GM19328 (cell line): ENCODE results near the gene TRIM9.
"Not testable (repeated sequence)": the region's sequence is repeated elsewhere in the genome, so short reads cannot be mapped to it uniquely, and the experiment has no call there.

Experiments used
- ATAC-seq: cut with Tn5 transposase; IDR thresholded peaks from one replicate; pipeline ENCODE4 v1.9.1; 2021; ENCODE audit warnings: mild to moderate bottlenecking, moderate library complexity; ENCODE audit not compliant: unreplicated experiment

The TRIM9 gene

DNA sequence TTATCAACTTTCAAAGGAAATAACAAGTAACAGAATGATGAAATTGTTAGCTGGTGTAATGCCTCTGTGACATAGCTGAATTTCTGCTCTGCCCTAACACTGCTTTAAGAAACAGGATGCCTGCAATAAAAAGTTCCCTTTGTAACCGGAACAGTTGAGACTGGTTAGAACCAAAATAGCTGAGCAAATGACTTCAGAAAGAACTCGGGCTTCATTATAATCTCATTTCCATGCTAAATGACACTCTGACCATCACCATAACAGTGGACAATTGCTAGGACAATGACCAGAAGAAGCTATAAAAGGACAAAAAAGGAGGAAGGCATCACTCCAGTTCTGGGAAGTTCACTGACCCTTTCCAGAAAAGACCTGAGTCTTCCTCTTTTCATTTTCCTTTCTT, 127.1 kb downstream of the TRIM9 start:
- ATAC-seq, result no peak

DNA sequence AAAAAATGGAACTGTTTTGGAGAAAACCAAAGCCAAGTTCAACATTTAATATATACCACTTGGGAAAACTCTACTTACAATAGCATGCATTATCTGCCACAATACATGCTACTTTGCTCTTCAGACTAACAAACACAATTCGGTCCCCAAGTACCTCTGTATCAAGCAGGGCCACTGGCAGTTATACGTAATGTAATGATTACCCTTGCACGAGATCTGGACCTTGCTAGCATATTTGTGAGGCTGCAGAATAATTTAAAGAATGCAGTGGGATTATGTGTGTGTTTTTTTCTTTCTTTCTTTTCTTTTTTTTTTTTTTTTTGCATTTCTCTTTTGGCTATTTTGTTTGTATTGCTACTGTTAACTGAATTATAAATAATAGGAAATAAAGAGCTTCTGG, 127.8 kb downstream of the TRIM9 start:
- no peak for ATAC-seq

DNA sequence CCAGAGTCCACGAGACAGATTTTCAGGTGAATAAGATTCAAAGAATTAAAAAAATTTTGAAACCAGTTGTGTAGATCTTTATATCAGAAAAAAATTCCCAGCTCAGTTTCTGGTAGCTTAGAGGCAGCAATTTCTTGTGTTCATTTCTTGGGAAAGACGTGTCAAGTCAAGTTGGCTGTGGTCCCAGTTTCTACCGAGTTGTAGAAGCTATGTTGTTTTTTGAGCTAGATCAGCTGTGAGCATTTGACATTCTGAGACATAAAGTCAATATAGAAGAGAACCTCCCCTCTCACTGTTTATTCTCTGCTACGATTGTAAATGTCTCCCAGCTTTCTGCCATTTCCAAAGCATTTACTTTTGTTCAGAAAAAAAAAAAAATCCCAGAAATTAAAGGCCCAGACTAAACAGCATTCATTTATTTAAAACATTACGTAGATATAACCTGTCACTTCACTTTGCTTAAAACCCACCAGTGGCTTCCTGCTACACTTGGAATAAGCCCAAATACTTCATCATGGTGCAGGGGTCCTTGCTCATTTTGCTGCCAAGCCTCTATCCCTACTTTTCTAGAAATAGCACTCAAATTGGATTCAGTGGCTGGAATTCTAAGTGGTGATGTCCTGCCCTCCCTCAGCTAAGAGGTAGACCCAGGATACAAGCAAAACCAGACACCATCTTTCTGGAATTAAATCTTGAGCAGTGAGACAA, 130.1 kb downstream of the TRIM9 start:
- no peak for ATAC-seq

DNA sequence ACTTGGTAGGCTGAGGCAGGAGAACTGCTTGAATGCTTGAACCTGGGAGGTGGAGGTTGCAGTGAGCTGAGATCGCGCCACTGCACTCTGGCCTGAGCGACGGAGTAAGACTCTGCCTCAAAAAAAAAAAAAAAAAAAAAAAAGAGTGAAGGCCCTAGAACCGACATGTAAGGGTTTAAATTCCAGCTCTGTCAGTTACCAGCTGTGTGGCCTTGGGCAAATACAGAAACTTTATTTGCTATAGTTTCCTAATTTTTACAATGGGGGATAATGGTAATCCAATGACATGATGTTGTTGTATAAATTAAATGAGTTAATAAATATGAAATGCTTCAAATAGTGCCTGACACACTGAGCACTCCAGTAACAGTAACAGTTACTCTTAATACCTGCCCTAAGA, 131.0 kb downstream of the TRIM9 start:
- no peak for ATAC-seq

DNA sequence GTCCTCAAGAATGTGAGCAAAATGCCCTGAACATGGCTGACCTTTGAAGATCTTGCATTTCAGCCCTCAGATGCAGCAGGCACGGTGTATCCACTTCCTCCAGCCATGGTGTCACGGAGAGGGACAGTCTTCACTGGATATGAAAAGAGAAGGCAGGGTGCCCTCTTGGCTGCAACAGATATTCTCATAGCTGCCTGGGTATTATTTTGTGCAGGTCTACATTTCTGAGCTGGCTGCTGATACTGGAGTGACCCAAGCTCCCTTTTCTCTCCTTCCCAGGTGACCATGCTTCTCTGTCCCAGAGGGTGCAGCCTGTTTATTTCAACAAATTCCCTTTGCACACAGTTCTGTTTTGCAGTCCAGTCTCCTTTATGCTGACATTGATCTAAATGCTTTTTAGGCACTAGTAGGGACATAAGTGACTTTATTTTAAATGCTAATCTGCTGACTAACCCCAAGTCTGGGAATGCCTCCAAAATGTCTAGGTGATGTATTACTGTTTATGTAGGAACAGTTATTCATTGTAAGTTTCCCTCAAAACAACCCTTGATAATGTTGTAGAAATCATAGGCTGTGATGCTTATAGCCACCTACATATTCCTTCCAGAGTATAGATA, 133.2 kb downstream of the TRIM9 start:
- ATAC-seq, result no peak

DNA sequence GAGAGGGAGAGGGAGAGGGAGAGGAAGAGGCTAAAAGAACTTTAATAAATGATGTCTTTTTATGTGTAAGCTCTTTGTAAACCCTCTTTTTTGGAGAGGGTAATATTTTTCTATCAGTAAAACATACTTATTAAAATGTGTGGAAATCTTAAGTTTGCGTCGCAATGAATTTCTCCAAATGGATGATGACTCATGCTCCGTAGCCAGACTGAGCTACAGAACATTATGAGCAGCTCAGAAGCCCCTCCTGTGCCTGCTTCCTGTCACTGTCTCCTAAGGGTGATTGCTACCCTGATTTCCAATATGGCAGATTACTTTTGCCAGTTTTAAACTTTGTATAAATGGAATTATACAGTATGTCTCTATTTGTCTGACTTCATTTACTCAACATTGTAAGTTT, 137.6 kb downstream of the TRIM9 start:
- no peak for ATAC-seq

DNA sequence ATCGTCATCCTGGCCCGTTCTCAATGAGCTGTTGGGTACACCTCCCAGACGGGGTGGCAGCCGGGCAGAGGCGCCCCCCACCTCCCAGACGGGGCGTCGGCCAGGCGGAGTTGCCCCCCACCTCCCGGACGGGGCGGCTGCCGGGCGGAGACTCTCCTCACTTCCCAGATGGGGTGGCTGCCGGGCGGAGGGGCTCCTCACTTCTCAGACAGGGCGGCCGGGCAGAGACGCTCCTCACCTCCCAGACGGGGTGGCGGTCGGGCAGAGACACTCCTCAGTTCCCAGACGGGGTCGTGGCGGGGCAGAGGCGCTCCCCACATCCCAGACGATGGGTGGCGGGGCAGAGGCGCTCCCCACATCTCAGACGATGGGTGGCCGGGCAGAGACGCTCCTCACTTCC, 138.5 kb downstream of the TRIM9 start:
- not testable (repeated sequence) for ATAC-seq

DNA sequence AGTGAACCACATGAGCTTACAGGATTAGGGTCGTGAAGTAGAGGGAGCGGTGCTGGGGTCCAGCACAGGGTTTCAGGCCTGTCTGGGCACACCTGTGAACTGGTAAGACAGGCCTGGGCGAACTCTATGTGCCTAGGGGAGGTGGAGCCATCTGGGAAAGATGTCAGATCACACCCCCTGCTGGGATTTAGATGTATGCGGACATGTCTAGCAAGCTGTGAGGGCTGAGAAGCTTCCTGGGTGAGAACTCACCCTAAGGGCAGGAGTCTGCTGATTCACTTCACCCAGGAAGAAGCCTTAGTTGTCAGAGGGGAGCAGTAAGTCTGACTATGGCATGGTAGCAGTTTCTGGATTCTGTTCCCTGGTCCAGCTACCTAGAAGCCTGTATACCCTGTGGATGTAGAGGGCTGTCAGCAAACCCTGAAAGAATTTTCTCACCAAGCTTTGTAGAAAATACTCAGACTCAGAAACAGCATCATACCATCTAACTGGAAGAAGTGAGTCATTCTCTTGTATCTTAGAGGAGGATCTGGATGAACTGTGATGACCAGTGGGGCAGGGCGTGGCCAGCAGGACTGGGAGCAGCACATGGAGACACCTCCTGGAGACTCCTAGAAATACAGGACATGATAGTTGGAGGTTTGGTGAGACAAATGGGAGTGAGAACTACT, 139.4 kb downstream of the TRIM9 start:
- no peak for ATAC-seq

DNA sequence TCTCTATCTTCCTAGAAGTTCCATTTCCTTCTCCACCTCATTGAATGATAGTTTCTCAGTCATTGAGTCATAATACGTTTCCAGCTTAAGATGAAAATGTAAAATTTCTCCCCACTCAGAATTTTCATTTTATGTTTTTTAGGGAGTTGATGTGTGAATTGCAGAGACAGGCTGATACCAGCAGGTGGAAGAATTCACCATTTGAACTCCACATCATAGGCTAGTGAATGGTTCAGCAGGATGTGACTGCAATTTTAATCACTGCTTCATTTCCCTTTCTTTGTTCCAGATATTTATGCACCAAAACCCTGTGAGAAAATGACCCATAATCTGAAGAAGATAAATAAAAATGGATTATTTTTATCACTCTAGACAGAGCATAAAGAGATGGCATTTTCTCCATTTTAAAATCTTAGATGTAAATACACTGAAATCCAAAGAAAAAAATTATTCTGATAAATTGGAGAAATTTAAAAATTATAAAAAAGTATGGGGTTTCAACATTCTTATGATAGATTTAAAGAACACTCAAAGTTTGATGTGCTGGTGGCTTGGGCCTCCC, 140.0 kb downstream of the TRIM9 start:
- no peak for ATAC-seq

DNA sequence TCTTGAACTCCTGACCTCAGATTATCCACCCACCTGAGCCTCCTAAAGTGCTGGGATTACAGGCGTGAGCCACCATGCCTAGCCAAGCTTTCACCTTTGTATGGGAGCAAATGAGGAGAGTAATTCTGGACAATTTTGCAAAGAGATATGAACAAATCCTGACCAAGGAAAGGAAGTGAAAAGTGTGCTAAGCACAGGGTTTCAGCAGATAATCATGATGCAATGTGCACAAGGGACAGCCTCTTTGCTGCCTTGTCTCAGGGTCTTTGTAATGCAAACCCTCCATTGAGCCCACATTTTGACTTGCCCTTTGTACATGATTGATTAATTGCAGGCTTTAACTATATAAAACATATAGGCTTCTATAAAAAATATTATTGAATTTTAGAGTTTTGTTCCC, 141.4 kb downstream of the TRIM9 start:
- no peak for ATAC-seq

DNA sequence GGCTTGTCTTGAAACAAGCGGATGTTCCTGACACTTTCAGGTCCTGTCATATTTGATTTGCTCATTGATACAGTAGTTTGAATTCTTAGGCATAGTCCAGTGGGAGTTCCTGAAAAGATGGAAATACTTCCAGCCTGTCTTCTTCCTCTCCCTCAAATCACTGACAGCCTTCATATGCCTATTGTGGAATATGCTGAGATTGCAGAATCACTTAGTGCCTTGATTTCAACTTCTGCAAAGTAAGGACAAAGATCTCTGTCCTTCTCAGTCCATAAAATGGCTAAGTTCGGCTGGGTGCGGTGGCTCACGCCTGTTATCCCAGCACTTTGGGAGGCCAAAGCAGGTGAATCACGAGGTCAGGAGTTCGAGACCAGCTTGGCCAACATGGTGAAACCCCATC, 143.9 kb downstream of the TRIM9 start:
- no peak for ATAC-seq

DNA sequence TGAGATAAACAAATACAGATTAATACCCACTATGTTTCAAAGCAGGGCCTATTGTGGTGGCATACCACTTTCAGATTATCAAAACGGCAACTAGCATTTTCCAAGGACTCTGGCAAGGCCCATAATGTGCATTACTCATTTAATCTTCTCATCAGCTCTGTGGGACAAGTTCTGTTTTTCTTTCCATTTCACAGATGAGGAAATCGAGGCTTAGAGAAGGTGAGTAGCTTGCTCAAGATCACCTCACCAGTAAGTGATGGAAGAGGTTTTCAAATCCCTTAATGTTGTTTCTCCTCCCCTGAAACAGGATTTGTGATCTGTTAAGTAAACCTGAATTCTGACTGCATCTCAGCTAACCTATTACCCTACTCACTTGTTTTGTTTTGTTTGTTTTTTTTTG, 146.7 kb downstream of the TRIM9 start:
- ATAC-seq, result no peak

DNA sequence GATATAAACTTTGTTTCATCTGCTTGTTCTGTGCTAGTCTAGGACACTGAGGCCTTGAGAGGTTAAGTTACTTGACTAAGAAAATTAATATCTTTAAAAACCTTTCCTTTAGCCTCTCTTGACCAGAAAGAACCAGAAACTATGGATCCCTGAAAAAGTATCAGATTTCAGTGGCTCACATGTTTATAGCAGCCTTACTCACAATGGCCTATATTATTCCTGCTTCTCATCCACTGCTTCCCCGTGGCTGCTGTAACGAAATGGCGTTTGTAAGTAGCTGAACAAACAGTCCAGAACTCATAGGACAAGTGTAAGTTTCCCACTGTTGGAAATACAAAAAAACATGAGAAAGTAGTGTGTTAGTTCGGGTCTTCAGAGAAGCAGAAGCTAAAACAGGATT, 147.5 kb downstream of the TRIM9 start:
- ATAC-seq, result no peak

DNA sequence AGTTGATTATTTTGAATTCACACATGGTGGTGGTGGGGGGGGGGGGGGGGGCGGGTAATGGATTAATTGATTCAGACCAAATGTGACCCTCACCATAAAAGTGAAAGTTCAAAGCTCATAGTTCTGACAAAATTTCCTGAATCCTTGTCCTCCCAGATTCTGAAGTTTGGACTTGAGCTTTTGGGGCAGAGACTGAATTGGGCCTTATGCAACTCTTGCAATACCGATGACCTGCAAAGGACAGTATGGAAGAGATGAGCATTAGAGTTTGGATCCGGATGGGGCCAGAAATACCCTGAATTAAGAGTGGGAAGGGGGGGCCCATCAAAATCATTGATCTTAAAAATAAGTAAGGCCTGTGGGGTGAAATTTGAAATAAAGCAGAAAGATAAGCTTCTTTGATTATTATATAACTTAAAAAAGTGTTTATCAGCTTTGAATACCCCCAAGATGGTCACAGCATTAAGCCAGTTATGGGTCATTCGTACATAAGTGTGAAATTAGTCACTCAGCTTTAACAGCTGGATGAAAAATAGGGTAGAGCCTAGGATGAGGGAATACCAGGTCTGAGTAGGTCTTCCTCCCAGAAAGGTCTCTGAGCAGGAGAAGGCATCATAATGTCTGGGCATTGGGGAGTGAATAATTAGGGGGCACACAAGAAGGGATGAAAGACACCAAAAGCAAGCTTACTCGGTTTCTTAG, 148.5 kb downstream of the TRIM9 start:
- no peak for ATAC-seq

DNA sequence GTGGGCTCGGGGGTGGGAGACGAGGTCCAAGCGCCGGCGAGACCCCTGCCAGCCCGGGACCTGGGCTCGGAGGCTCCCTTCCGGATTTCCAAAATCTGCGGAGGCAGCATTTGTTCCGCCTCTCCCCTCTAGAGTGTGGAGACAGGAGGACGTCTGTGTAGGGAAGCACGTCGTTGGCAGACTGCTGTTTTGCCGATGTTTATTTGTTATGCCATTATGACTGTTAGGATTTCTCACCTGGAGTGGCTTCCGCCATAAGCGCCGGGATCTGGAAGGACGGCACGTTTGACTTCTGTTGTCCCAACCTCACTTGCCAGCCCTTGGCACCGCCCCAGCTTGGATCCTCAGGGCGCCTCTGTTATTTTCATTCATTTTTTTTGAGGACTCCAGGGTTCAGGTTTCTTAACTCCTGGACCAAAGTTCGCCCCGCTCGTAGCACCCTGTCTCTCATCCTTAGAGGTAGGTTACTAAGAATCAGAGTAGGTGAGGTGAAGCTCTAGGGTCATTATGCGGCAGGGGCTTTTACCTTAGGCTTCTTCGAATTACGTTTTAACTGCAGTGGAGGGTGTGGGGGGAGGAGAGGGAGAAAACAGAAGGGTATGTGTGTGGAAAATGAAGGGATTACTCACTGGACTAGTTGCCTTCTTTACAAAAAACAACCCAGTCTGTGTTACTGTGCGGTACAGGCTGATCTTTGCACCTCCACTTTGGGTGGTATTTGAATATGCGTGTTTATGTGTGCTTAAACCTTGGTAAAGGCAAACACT, 150.1 kb downstream of the TRIM9 start:
- peak; percentile 15 for ATAC-seq

DNA sequence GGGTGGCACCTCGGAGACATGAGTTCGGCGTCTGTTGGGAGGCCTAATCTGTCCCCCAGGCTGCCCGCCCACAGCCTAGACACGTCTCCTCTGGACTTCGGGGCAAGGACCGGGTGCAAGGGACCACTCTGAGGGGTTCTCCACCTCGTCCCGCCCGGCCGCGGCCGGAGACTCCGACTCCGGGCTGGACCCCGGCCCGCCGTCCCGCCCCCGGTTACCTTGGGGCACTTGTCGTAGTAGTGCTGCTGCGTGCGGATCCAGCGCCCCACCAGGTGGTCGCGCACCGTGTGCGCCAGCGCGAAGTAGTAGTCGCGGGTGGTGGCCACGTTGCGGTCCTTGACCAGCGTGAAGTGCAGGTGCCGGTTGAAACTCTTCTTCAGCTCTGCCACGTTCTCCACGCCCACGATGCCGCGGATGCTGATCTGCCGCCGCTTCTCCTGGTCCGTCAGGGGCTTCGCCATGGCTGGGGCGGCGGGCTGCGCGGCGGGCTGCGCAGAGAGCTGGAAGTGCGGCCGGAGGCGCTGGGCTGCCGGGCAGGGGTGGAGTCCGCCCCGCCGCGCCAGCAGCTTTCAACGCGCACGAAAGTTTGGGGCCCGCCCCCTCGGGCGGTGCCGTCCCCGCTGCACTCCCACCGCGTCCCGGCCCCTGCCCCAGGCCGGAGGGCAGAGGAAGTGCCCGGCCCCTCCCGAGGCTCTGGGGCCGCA, 150.8 kb downstream of the TRIM9 start, which contains the start of gene PYGL:
TSS of gene PYGL (minus strand) at position 541 of the 704 bp plus-strand sequence. CDS start at position 461, 80 bp downstream.
- peak; percentile 71 for ATAC-seq

DNA sequence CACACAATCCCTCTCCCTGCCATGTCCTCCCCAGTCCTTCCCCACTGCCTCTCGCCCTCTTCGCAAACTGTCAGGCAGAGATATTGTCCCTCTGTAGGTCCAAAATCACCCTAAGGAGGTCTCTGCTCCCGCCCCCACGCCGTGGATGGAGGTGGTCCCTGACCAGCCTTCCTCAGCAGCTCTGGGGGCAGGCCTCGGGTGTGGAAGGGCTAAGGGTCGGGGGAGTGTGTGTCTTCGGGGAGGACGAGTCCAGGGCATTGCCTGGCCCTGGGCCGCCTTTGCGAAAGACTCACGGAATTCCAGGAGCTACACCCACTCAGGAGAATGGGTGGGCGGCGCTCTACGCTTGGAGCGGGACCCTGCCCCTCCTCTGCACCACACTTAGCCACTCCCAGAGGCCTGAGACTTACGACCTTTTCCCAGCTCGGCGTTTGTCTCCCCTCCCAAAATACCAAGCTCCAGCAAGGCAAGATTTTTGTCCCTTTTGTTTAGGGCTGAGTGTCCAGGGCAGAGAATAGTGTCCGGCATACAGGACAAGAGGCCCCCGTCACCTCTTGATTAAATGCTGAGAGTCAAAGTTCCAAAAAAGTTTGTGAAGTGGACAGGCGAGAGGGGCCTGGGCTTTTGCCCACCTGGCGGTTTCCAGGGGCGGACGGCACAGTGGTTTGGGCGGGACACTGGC, 151.5 kb downstream of the TRIM9 start:
- no peak for ATAC-seq

DNA sequence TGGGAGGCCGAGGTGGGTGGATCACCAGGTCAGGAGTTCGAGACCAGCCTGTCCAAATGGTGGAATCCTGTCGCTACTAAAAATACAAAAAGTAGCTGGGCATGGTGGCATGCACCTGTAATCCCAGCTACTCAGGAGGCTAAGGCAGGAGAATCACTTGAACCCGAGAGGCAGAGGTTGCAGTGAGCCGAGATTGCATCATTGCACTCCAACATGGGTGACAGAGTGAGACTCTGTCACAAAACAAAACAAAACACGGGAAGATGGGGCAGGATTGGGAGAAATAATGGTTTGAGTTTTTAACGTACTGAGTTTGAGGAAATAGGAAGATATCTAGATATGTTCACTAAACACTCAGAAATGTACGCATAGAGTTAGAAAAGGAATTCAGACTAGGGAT, 153.3 kb downstream of the TRIM9 start:
- ATAC-seq, result not testable (repeated sequence)

DNA sequence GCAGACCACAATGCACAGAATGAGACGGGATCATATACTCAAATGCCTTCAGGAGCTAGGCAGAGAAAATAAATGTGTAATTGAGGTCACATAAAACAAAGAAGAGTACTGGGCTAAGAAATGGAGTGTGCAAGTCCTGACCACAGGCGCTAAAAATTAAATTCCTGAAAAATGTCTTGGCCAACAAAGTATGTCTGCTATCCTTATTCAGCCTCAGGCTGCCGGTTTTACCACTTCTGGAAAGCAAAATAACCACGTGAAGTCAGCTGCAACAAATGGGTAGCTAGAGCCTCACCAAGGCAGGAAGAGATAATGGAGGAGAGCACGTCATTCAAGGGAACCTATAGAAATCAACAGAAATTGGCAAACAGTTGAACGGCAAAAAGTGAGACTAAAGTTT, 153.8 kb downstream of the TRIM9 start:
- ATAC-seq, result no peak
